ENCODE data around the gene IMPA2.

The IMPA2 gene

DNA sequence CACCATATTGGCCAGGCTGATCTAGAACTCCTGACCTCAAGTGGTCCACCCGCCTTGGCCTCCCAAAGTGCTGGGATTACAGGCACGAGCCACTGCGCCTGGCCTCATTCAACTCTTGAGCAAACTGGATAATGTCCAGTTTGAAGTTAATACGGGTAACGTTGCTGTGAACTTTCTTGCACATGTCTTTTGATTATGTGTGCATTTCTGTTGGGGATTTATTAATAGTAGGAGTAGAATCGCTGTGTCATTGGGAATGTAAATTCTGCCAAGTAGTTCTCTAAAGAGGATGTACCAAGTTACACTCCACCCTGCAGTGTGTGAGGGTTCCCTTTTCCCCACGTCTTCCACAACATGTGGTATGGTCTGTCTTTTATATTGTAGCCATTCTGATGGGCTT, 6.2 kb downstream of the IMPA2 start:
- peak in 1 of 56 donors; percentile 20 for DNase-seq

DNA sequence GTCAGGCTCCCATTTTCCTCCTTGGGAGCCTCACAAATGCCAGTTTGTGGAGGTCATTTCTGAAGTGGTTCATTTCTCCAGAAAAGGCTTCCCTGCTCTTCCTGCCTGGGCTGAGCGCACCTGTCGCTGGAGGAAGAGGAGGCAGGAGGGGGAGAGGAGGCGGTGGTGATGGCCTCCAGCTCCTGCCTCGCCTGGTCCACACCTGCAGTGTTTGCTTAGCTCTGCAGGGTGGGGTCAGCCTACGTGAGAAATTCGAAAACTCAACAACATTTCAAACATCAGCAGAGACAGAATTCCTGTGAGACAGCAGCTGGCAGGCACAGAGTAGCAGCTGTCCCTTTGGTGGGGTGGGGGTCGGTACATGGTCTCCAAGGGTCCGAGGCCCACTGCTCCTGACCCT, 7.9 kb downstream of the IMPA2 start:
- no peak for DNase-seq

DNA sequence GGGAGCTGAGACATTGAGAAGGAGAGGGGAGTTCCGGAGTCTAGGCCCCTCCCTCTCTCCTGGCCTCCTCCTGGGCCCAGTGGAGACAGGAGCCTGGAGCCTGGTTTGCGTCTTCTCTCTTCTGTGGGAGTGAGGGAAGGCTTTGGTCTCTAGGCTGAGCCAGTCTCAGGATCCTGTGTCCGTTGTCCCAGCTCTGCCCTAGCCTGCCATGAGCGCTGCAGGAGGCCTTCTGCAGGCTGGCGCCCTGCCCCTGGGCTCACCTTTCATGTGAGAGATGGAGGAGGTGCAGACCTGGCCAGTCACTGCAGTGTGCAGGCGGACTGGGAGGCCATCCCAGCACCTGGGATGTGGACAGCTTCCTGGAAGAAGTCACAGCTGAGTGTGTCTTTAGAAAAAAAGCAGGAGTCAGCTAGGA, 8.7 kb downstream of the IMPA2 start:
- DNase-seq, result no peak

DNA sequence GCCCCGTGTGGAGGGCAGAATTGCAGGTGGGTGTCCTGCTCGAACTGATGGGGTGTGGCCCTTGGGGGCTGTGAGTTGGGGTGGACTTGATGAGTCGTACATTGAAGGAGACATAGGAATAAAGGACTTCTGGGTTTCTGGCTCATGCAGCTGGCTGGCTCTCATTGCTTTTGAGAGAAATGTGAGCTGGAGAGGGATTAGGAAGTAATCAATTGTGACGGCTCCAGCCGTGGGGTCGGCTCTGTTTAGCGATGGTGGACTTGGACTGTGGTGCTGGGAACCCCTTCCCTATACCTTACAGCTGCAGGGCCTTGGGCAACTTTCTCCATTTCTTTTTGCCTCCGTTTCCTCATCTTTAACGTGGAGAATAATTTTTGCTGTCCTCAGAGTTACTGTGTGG, 9.2 kb downstream of the IMPA2 start:
- no peak for DNase-seq

DNA sequence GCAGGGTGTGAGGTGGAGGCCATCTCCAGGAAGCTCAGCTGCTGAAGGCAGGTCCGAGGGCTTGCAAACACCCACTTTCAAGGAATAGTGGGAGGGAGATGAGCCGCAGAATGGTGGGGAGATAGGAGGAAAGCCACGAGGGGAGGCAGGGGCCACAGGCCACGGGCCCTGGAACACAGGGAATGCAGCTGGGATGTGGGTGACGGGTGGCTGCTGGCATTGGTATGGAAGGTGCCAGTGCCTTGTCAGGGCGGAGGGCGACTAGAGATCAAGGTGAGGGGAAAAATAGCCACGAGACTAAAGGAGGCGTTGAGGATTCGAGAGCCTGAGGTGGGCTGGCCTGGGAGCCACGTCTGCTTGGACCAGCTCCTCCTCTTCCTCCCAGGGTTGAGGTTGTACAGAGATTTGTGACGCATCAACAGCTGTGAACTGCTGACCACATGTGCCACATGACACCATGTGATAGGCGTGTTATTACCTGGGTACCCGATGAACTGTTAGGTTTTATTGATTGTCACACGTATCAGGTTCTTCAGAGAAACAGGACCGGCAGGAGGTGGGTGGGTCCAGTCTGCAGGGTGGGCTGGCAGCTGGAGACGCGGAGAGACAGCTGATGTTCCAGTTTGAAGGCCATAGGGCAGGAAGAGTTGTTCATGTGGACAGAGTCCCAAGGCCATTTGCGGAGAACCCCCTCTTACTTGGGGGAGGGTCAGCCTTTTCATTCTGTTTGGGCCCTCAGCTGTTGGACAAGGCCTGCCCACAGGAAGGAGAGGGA, 9.9 kb downstream of the IMPA2 start:
- no peak for DNase-seq

DNA sequence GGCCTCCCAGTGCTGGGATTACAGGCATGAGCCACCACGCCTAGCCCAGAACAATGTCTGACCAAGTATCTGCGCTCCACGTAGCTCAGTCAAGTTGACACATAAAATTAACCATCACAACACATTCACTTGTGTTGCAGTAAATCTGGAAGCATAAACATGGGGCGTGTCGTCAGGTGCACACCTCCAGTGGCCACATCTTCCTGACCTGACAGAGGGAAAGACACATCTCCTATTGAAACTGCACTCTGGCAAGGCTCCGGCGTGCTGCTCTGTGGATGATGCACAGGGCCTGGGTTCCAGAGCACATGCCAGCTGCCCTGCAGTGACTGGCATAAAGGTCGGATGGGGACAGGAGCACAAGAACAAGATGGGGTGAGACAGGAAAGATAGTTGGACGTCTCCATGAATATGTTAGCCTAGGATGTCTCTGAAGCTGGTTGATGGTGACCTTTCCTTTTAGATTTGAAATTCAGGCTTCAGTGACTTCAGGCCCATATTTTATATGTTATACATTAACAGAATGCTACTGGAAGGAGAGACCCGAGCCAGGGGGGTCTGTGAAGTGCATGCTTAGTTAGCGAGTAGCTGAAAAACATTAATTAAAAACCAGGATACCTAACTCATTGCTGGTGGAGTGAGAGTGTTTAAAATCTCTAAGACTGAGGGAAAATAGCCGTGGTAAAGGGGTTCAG, 10.9 kb downstream of the IMPA2 start:
- DNase-seq, result no peak

DNA sequence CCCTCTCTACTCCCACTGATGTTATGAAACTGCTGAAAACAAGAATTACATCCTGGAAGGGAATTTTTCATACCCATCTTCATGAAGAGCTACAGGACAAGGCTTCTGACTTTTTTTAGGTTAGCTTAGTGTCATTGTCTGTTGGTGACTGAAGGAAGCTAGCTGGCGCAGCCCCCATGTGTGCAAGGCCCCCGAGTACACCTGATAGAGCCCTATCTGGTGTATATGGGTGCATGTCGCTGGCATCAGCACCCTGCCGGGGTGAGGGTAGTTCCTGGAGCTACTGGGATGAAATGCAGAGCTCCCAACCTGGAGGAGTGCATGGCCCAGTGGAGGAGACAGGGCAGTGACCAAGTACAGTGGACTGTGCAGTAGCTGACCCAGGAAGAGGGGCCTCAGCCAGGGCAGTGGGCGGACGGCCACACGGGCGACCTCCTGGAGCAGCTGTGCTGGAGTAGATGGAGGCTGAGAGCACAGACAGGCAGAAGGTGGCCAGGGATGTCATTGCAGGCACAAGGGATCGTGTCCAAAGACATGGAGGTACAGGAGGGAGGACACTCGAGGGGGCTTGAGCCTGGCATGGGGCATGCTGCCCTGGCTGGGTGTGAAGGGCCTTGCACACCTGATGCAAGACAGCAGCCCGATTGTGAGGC, 12.1 kb downstream of the IMPA2 start:
- DNase-seq, result no peak

DNA sequence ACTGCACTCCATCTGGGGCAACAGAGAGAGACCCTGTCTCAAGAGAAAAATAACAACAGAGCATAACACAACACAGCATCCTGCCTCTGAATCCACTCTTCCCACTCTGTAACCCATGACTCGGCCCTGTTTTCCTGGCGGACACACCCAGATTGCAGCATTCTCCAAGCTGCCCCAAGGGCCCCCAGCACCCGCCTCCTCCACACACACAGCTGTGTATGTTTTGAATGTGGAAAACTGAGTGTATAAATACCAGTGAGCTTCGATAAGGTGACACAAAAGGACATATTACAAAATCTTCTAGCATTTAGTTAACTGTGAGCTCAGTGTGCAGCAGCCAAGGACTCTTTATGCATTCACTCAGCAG, 13.0 kb downstream of the IMPA2 start:
- DNase-seq, result no peak

DNA sequence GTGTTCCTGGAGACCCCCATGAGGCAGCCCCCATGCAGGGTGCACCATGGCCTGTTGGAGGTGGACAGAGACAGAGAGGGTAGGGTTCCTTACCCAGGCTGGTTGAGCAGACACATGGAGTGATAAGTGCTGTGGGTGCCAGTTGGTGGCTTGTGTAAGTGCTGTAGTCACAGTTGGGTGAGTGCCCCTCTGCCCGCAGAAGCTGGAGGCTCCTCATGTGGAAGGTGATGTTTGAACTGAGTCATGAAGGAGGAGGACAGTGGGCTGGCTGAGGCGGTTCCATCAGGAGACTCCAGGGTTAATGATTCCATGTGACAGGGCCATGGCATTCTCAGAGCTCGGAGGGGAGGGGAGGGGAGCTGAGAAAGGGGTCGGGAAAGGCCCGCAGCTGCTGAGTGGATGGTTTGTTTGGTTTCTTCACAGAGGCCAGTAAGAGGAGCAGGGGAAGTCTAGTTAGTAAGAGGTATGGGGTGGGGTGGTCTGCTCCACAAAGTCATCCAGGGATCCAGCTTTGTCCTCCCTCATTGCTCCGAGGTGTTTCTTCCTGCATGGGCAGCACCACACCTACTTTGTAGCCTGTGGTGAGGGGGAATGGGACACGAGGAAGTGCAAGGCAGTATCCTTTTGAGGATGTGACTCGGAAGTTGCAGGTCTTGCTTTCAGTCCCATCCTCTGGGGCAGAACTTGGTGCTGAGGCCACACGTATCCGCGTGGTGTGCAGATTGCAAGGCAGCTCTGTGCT, 13.6 kb downstream of the IMPA2 start:
- no peak for DNase-seq

DNA sequence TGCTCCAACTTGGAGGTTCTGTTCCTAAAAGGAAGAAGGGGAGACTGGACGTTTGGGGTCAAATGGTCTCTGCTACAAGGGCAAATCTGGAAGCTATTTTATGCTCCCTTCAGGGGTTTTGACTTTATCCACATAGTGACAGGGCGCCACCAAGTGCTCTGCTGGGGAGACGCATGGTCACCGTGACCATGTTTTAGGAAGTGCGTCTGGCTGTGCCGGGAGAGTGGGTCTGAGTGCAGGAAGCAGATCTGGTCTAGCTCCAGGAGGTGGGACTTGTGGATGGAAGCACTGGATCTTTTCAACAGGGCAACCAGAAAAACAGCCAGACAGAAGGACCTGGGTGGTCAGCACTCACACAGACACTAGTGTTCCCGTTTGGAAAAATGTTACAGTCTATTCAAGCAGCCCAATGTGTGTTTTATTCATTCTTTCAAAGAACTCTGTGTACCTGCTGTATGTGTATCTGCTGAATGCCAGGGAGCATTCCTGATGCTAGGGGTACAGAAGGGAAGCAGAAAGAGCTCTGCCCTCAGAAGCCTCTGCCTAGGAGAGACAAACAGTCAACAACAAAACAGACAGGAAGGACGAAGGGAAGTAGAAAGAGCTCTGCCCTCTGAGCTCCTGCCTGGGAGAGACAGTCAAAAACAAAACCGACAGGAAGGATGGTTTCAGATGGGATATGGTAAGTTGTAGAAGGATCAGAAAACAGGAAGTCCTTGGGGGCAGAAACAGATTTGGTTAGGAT, 14.3 kb downstream of the IMPA2 start:
- DNase-seq, result peak in 36 of 56 donors; percentile 6 to 67 (median 28)

DNA sequence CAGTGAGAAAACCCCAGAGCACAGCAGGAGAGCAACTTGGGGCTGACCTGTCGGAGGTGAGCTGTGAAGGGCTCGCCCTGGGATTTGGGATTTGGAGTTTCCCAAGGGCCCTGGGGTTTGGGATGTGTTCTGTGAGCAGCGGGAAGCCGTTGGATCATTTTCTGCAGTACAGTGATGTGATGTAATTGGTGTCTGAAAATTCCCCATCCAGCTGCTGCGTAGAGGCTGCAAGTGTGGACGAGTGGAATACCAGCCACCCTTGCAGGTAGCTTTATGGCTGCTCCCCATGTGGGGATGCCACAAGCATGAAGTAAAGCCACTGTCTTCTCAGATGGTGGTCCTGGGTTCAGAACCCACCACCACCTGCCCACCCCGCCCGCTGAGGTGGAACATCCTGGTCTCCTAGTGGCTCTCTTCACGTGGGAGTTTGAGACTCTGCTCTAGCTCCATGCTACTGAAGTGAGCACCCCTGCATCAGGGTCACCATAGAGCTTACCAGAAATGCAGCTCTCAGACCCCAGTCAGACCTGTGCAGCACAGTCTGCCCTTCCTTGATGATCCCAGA, 15.0 kb downstream of the IMPA2 start:
- no peak for DNase-seq

DNA sequence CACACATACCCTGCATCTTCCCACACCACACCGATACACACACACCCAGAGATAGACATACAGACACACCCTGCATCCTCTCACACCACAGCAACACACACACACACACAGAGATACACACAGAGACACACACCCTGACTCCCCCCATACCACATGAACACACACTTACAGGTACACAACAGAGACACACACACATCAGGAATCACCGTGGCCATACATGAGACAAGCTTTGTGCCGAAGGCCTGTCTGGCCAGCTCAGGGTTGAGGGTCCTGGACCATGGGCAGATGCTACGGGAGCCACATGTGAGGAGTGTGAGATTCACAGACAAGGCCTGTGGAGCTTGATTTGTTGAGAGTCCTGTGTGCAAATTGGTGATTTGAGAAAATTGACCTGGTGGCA, 15.6 kb downstream of the IMPA2 start:
- DNase-seq, result no peak

DNA sequence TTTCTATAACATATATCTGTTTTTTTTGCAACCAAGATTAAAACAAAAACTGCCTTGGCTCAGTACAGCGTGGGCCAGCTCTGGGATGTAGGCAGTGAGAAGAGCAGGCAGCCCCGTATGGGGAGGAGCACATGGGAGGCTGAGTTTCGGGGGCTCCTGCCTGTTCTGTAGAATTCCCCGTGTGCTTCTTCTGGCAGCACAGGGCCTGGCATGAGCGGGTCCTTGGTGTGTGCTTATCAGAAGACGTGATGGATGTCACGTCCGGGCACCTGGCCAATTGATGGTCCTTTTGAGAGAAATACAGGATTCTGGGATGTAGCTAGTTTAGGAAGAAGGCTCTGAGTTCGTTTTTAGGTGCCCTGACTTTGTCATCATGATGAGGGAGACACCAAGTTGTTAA, 16.2 kb downstream of the IMPA2 start:
- no peak for DNase-seq

DNA sequence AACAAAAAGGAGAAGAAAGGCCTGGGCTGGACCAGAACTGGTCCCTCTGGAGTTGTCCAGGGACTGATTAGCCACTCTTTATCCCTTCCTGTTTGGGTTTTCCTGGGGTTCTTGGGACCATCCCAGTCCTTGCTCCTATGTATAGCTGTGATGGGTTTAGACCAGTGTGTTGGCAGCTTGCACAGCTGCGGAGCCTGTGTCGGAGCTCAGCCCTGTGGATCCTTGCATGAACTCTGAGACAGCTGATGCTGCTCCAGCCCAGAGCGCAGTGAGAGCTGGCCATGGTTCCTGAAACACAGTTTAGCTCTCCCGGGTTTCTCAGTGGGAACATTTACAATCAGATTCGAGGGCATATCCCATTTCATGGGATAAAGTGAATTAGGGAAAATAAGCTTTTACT, 16.9 kb downstream of the IMPA2 start:
- DNase-seq, result peak in 5 of 56 donors; percentile 16 to 40 (median 31)

DNA sequence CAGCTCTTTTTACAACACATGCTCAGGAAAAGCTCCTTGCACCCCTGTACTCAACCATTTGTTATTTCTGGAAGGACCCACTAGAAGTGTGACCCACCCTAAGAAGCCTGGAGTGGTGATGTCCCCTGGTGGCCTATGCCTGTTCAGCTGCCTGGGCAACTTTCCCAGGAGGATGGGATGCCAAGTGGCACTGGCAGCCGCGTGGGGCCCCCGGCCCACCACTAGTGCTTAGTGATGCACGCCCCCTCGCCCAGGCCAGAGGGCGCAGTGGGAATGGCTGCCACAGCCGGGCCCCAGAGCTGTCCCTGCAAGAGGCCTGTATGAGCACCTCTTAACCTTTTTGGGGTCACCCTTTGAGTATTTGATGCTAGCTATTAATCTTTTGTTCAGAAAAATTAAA, 18.1 kb downstream of the IMPA2 start:
- peak in 14 of 56 donors; percentile 6 to 44 (median 17) for DNase-seq

DNA sequence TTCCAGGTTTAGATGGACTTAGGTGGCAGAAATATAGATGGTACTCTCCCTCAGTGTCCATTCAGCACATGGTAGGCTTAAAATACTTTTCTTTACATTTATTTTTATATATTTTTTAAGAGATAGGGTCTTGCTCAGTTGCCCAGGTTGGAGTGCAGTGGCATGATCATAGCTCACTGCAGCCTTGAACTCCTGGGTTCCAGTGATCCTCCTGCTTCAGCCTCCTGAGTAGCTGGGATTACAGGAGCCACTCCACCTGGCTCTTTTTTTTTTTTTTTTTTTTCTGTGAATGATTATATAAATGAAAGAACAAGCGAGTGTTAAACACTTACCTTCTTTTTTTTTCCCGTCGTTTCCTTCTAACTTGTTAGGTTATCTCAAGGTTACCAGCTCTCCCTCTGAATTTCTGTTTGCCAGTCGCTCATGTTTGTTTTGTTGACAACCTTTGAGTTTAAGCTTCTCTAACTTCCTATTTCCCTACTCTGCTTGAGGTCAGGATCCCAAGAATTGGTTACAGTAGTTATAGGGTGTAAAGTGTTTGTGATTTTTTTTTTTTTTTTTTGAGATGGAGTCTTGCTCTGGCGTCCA, 18.9 kb downstream of the IMPA2 start:
- no peak for DNase-seq

DNA sequence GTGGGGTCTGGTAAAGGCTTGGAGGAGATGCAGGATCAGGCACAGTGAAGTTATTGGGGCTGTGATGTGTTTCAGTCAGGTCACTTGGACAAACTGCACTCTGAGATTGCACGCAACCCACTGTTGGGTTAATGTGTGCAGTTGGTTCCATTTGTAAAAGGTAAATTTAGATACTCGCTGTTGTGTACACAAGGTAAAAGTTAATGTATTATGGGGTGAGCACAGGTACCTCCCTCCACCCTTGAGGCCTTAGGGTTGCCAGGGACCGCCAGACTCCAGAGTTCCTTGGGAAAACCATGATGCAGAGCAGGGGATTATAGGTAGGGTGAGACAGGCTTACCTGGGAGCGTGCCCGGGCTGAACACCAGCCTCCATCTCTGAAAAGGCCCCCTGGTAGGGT, 20.1 kb downstream of the IMPA2 start:
- DNase-seq, result no peak

DNA sequence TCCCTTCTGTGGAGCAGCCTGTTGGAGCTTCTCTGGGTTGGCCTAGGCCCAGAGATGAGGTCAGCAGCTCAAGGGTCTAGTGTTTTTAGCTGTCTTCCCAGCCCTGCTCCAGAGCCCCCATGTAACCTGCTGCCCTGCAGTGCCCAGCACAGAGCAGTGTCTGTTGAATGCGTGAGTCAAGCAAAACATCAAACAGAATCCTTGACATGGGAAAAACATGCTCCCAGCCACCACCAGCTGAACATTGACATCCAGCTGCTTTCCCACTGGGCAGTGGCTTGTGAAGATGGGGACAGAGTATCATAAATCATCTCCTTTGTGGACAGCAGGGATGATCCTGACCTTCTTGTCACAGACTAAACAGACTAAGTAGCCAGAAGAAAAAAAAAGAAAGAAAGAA, 22.6 kb downstream of the IMPA2 start:
- no peak for DNase-seq

DNA sequence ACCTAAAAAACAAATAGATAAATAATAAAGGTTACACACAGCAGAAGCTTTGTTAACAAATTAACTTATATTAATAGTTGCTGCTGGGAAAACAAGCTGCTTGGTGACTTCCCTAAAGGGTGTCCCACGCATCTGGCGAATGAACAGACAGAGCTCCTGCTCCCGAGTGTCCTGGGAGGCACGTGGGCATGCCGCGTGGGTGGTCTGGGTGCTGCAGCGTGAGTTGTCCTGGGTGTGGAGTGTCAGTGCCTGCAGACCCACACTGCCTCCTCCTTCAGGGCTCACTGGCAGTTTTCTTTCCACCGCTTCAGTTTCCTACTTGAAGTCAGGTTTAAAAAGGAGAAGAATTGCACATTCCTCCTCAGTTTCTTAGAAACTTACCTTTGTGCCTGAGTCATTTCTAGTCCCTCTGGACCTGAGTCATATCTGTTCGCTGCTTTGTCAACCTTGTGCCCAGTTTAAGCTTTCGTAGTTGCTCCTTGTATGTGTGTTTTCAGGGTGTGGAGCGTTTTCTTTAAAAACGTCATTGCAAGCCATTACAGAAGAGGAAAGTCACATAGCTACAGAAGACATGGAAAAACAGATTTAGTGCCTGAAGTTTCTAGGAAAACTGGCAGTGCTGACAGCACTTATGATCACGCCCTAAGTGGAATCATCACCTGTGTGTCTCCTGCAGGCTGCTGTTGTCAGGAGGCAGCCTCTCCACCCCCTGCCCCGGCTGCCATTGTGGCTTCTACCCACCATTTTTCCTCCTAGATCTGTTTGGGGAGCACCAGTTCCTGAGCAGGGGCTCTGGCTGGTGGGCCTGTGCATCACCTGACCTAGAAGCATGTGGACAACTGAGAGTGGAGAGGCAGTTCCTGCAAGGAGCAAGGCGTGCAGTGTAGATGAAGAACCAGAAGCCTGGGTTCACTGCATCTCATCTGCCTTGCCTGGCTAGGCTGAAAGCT, 24.5 kb downstream of the IMPA2 start:
- peak in 7 of 56 donors; percentile 20 to 38 (median 25) for DNase-seq

Data from amygdala (tissue), 56 donors.